Natural killer cell (primary cell): ENCODE data around the gene C19orf81. TPM values are rescaled to one million over a fixed set of nuclear protein-coding genes. Genes with fewer than 3 reads are reported as not detected.

Experiments used
- ATAC-seq, 3 donors: fragments of 150-1000 bp in 2 of 3; fragments of 200-7000 bp in 1 of 3; cut with Tn5 transposase; 1 replicate in 1 of 3; 2 replicates in 2 of 3; pipeline ENCODE4 v1.10.0; 2021; ENCODE audit warnings: mild to moderate bottlenecking in 2 of 3, moderate library complexity in 2 of 3
- DNase-seq, 2 donors: peaks; one replicate each; pipeline versions ENCODE4 v3.0.0 to v3.0.0-alpha.2; 2013 to 2021; ENCODE audit warnings: mixed read lengths in 1 of 2
- H3K27ac ChIP-seq: one replicate; pipeline ENCODE4 v1.5.1; 2013; ENCODE audit warnings: mild to moderate bottlenecking, low read length
- H3K27me3 ChIP-seq: one replicate; pipeline ENCODE4 v1.6.1; 2013; ENCODE audit warnings: low read length; ENCODE audit not compliant: control insufficient read depth, insufficient read depth
- H3K36me3 ChIP-seq: one replicate; pipeline ENCODE4 v1.6.1; 2013; ENCODE audit warnings: low read length; ENCODE audit not compliant: control insufficient read depth, insufficient read depth
- H3K4me1 ChIP-seq: one replicate; pipeline ENCODE4 v1.6.1; 2013; ENCODE audit warnings: low read length; ENCODE audit not compliant: control insufficient read depth, insufficient read depth
- H3K4me3 ChIP-seq: one replicate; pipeline ENCODE4 v1.5.1; 2013; ENCODE audit warnings: low read length
- H3K9me3 ChIP-seq: one replicate; pipeline ENCODE4 v1.6.1; 2013; ENCODE audit warnings: low read length; ENCODE audit not compliant: control insufficient read depth, insufficient read depth
- H3K27ac Mint-ChIP-seq, 2 donors: one replicate each; pipeline ENCODE4 v1.8.0; 2022; ENCODE audit warnings: mild to moderate bottlenecking in 2 of 2, mixed read lengths in 2 of 2, moderate library complexity in 1 of 2
- H3K27me3 Mint-ChIP-seq, 2 donors: one replicate each; pipeline ENCODE4 v1.8.0; 2022; ENCODE audit warnings: low read depth in 2 of 2, mixed read lengths in 2 of 2
- H3K36me3 Mint-ChIP-seq: one replicate; pipeline ENCODE4 v1.8.0; 2022; ENCODE audit warnings: mixed read lengths
- H3K4me1 Mint-ChIP-seq, 2 donors: one replicate each; pipeline ENCODE4 v1.8.0; 2022; ENCODE audit warnings: mixed read lengths in 2 of 2
- H3K4me3 Mint-ChIP-seq: one replicate; pipeline ENCODE4 v1.8.0; 2022; ENCODE audit warnings: mild to moderate bottlenecking, moderate library complexity, mixed read lengths
- H3K9me3 Mint-ChIP-seq, 2 donors: one replicate each; pipeline ENCODE4 v1.8.0; 2022; ENCODE audit warnings: mixed read lengths in 2 of 2
- CTCF ChIP-seq: fragments of 200-600 bp; IDR thresholded peaks from one replicate; pipeline ENCODE4 v1.8.0; 2022; ENCODE audit warnings: antibody characterized with exemption
- WGBS: methylation state at CpG from one replicate; pipeline ENCODE4 v1.1.7; 2013; ENCODE audit warnings: missing lambda C conversion rate; ENCODE audit not compliant: insufficient coverage; 5-methylcytosine and 5-hydroxymethylcytosine counted together
- intact Hi-C: fragments of 100-400 bp; cut with micrococcal nuclease; formaldehyde crosslinking; loops from one replicate; pipeline ENCODE4 v1.14.2; 2022
- total RNA-seq, 4 donors: library from RNA; stranded (reverse); fragments of 120-200 nt in 1 of 4; gene quantifications; one replicate each; pipeline versions ENCODE4 v1.2.3 to v1.2.4, GENCODE V29; 2013 to 2022

Gene C19orf81
- total RNA-seq, 3 donors from 2014 or later (not counting 1 experiment from before 2014, with no cell fraction given) = not detected

GRCh38 chr19:50701367-50701985, 52.2 kb downstream of the C19orf81 start:
- Mint-ChIP-seq H3K4me3 (no peak overlapping the region), H3K27me3 (peaks cover 19% of the 10 kb centered on the region in 2 donors), H3K9me3 (no peaks in the 10 kb centered on the region), H3K36me3 (no peaks in the 10 kb centered on the region), H3K4me1 (no peaks in the 10 kb centered on the region), H3K27ac (no peak overlapping the region)
- ATAC-seq (no peak), DNase-seq (no peak)
- Histone ChIP-seq H3K27ac (no peak overlapping the region), H3K4me3 (no peak overlapping the region), H3K36me3 (no peaks in the 10 kb centered on the region), H3K9me3 (no peaks in the 10 kb centered on the region), H3K4me1 (no peaks in the 10 kb centered on the region), H3K27me3 (no peaks in the 10 kb centered on the region)
- intact Hi-C loops = no loop called here
- 92% methylated on average over 13 of the region's 13 CpGs for WGBS
- TF ChIP-seq CTCF = no peak

- H3K4me3 Mint-ChIP-seq = no peak overlapping the region
These were observed 53.1 kb downstream of the C19orf81 start for GRCh38 chr19:50702158-50702870.

GRCh38 chr19:50702871-50703829, 53.9 kb downstream of the C19orf81 start:
- Mint-ChIP-seq H3K36me3 (no peaks in the 10 kb centered on the region), H3K27me3 (peaks cover 16 to 19% of the 10 kb centered on the region in 2 donors), H3K4me1 (no peaks in the 10 kb centered on the region), H3K4me3 (no peak overlapping the region), H3K27ac (no peak overlapping the region), H3K9me3 (no peaks in the 10 kb centered on the region)
- intact Hi-C loops = no loop called here
- Histone ChIP-seq H3K27me3 (no peaks in the 10 kb centered on the region), H3K9me3 (no peaks in the 10 kb centered on the region), H3K36me3 (no peaks in the 10 kb centered on the region), H3K4me1 (no peaks in the 10 kb centered on the region), H3K27ac (no peak overlapping the region), H3K4me3 (no peak overlapping the region)
- no peak for TF ChIP-seq CTCF
- no peak for ATAC-seq
- WGBS = 67% methylated on average over 47 of the region's 47 CpGs
- DNase-seq = no peak

More at GRCh38 chr19:50702158-50702870, 53.1 kb downstream of the C19orf81 start:
- no peak for TF ChIP-seq CTCF
- Histone ChIP-seq H3K27ac (no peak overlapping the region), H3K4me1 (no peaks in the 10 kb centered on the region), H3K9me3 (no peaks in the 10 kb centered on the region), H3K36me3 (no peaks in the 10 kb centered on the region), H3K4me3 (no peak overlapping the region), H3K27me3 (no peaks in the 10 kb centered on the region)
- intact Hi-C loops = no loop called here
- Mint-ChIP-seq H3K27ac (no peak overlapping the region), H3K9me3 (no peaks in the 10 kb centered on the region), H3K4me1 (no peaks in the 10 kb centered on the region), H3K27me3 (peaks cover 17 to 19% of the 10 kb centered on the region in 2 donors), H3K36me3 (no peaks in the 10 kb centered on the region)
- DNase-seq (no peak), ATAC-seq (no peak)
- WGBS = 71% methylated on average over 23 of the region's 23 CpGs
